ENCODE results near the gene LTBR. TPM values are rescaled to one million over a fixed set of nuclear protein-coding genes. Genes with fewer than 3 reads are reported as not detected.

The LTBR gene
- total RNA-seq, 1 experiment from 2014 or later = 178 TPM

DNA sequence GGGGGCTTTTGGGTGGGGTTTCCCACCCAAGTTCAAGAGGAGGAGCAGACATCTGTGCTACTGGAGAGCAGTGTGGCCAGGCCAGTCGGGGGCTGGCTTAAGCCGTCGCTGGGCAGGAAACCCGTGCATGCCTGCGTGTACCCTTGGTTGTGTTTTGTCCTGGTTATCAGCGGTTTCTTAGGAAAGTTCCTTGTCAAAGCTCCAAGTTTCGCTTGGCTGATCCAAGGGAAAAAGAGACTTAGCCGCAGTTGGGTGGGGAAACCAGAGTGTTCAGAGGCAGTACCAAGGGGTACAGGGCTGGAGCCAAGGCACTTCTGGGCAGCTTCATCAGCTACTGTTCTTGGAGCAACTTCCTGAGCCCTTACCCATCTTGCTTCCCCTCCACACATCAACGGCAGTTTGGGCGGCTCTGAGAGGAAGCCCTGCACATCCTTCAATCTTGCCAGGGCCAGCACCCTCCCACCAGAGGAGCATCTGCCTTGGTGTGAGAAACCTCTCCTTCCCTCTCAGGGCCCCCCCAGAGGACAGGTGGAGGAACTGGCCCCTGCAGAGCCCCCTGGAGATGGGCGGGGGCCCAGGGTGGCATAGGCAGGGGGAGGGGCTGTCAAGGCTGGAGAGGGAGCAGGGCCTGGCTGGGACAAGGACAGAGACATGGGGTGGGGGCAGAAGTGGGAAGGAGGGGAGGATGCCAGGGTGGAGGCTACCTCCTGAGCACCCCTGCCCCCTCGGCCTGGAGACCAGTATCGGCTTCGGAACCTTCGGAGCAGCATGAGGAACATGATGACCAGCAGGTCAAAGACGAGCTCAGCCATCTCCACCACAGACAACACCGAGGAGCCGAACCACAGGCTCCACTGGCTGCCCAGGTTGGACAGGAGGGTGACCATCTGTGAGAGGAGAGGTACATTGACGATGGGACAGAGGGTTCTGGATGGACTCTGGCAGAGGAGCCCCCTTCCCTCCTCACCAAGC lies 36.3 kb upstream of the LTBR start:
- peaks cover 36% of the 10 kb centered on the region for H3K4me1 ChIP-seq (replicated peaks; ENCODE audit: insufficient read depth)
- H3K79me2 ChIP-seq (ENCODE audit: low read depth) = no peaks in the 10 kb centered on the region
- BruUV-seq (replicated peaks) = TSS peak; percentile 33
- no peaks in the 10 kb centered on the region for H3K9me2 ChIP-seq (ENCODE audit: insufficient read depth)
- no peaks in the 10 kb centered on the region for H3K27me3 ChIP-seq (ENCODE audit: insufficient read depth, low read depth)
- CTCF ChIA-PET = interaction anchor here (0.5 kb wide), 1 partner anchor 22 kb away, joined by 5 read pairs; no protein-coding TSS in a partner anchor
- 0 out of 2 replicates have a peak, but pooled peaks cover 9% of the 10 kb centered on the region for H3K36me3 ChIP-seq (ENCODE audit: low read depth)
- TF ChIP-seq EZH2 (IDR thresholded peaks at IDR 0.05; ENCODE audit: low read depth) = no peak
- TF ChIP-seq, protein P1, sequence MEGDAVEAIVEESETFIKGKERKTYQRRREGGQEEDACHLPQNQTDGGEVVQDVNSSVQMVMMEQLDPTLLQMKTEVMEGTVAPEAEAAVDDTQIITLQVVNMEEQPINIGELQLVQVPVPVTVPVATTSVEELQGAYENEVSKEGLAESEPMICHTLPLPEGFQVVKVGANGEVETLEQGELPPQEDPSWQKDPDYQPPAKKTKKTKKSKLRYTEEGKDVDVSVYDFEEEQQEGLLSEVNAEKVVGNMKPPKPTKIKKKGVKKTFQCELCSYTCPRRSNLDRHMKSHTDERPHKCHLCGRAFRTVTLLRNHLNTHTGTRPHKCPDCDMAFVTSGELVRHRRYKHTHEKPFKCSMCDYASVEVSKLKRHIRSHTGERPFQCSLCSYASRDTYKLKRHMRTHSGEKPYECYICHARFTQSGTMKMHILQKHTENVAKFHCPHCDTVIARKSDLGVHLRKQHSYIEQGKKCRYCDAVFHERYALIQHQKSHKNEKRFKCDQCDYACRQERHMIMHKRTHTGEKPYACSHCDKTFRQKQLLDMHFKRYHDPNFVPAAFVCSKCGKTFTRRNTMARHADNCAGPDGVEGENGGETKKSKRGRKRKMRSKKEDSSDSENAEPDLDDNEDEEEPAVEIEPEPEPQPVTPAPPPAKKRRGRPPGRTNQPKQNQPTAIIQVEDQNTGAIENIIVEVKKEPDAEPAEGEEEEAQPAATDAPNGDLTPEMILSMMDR (conservative IDR thresholded peaks at IDR 0.05) = no peak
- POLR2A ChIA-PET (ENCODE audit: unreplicated experiment) = interaction anchor here (0.5 kb wide), 1 partner anchor 8 kb away, joined by 3 read pairs; no protein-coding TSS in a partner anchor
- no peaks in the 10 kb centered on the region for H3K9me3 ChIP-seq (ENCODE audit: insufficient read depth, low read depth)
- no peak overlapping the region for H3K4me2 ChIP-seq
- H2AFZ ChIP-seq = no peak overlapping the region
- no peak for DNase-seq
- H4K20me1 ChIP-seq (ENCODE audit: insufficient read depth) = no peaks in the 10 kb centered on the region
- intact Hi-C loops (cut with micrococcal nuclease; ENCODE audit: unreplicated experiment) = no loop called here
- no peak overlapping the region for H3K4me3 ChIP-seq
- H3F3A ChIP-seq (ENCODE audit: insufficient read depth, low read depth) = peaks cover 51% of the 10 kb centered on the region
- H3K27ac ChIP-seq = no peak overlapping the region

DNA sequence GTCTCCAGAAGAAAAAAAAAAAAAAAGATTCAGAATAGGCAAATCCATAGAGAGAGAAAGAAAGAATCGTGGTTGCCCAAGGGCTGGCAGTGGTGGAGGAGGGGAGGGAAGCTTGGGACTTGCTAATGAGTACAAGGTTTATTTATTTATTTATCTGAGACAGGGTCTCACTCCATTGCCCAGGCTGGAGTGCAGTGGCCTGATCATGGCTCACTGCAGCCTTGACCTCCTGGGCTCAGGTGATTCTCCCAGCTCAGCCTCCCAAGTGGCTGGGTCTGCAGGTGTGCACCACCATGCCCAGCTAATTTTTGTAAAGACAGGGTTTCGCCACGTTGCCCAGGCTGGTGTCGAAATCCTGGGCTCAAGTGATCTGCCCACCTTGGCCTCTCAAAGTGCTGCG lies 32.3 kb upstream of the LTBR start:
- Histone ChIP-seq H3K27me3 (ENCODE audit: insufficient read depth, low read depth) (no peaks in the 10 kb centered on the region), H3K4me3 (no peak overlapping the region), H3K4me1 (replicated peaks; ENCODE audit: insufficient read depth) (peaks cover 4% of the 10 kb centered on the region), H3F3A (ENCODE audit: insufficient read depth, low read depth) (peaks cover 41% of the 10 kb centered on the region), H3K27ac (no peak overlapping the region), H2AFZ (no peak overlapping the region), H4K20me1 (ENCODE audit: insufficient read depth) (no peaks in the 10 kb centered on the region; the same call in 1 of the 2 replicates), H3K36me3 (ENCODE audit: low read depth) (peaks cover 28% of the 10 kb centered on the region), H3K4me2 (no peak overlapping the region), H3K79me2 (ENCODE audit: low read depth) (no peaks in the 10 kb centered on the region), H3K9me2 (ENCODE audit: insufficient read depth) (no peaks in the 10 kb centered on the region), H3K9me3 (ENCODE audit: insufficient read depth, low read depth) (no peaks in the 10 kb centered on the region)
- BruUV-seq (replicated peaks) = no TSS peak
- intact Hi-C loops (cut with micrococcal nuclease; ENCODE audit: unreplicated experiment) = no loop called here
- ChIA-PET POLR2A (ENCODE audit: unreplicated experiment) (interaction anchor here (0.7 kb wide), 1 partner anchor 284 kb away, joined by 7 read pairs; the partner anchor contains the start of gene LPAR5), CTCF (interaction anchor here (0.6 to 0.7 kb wide), 2 partner anchors 10 to 363 kb away, joined by 3 to 7 read pairs; partner anchors contain the start of gene TNFRSF1A)
- no peak for TF ChIP-seq EZH2 (IDR thresholded peaks at IDR 0.05; ENCODE audit: low read depth)
- TF ChIP-seq, protein P1 (conservative IDR thresholded peaks at IDR 0.05) = no peak
- DNase-seq = no peak
